NK-92 (cell line): ENCODE measurements around the gene FOXQ1.
"Not testable (repeated sequence)": the region's sequence is repeated elsewhere in the genome, so short reads cannot be mapped to it uniquely, and the experiment has no call there.

Experiments
- DNase-seq: peaks from one replicate; lab custom pipeline; 2025; ENCODE audit not compliant: unreplicated experiment; lab: John Stamatoyannopoulos, UW

FOXQ1 gene

DNA sequence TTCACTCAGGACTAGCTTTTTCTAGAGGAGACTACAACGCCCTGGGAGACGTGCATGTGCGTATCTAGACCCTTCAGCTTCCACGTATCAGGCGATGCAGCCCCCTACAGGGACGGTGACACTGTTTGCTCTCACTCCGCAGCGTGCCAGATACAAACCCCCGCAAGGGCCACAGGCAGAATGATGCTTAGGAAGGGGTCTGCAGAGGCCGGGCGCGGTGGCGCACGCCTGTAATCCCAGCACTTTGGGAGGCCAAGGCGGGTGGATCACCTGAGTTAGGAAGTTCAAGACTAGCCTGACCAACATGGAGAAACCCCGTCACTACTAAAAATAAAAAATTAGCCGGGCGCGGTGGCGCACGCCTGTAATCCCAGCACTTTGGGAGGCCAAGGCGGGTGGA, 6.7 kb downstream of the FOXQ1 start:
- DNase-seq, result not testable (repeated sequence)

DNA sequence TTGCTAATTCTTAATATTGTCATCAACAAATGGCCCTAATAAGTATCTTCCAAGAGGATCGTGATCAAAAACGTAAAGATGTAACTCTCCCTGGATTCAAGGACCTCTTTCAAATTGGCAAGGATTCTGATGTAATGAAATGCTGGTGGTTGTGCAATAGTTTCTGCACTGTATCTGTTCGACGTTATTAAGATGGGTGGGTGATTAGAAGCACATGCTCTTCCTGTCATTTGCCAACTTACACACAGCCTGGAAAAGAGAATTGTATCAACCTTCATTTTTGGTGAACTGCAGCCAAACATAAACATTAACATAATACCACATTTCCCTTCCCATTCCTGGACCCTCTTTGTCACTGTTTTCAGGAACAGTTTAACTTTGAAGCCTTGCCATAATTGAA, 9.8 kb downstream of the FOXQ1 start:
- DNase-seq, result no peak

GRCh38 chr6:1322156-1322555, 10.3 kb downstream of the FOXQ1 start:
- no peak for DNase-seq

- DNase-seq, result no peak
Observed at GRCh38 chr6:1322696-1323219, 10.9 kb downstream of the FOXQ1 start.

GRCh38 chr6:1324936-1325335, 13.0 kb downstream of the FOXQ1 start:
- no peak for DNase-seq

DNA sequence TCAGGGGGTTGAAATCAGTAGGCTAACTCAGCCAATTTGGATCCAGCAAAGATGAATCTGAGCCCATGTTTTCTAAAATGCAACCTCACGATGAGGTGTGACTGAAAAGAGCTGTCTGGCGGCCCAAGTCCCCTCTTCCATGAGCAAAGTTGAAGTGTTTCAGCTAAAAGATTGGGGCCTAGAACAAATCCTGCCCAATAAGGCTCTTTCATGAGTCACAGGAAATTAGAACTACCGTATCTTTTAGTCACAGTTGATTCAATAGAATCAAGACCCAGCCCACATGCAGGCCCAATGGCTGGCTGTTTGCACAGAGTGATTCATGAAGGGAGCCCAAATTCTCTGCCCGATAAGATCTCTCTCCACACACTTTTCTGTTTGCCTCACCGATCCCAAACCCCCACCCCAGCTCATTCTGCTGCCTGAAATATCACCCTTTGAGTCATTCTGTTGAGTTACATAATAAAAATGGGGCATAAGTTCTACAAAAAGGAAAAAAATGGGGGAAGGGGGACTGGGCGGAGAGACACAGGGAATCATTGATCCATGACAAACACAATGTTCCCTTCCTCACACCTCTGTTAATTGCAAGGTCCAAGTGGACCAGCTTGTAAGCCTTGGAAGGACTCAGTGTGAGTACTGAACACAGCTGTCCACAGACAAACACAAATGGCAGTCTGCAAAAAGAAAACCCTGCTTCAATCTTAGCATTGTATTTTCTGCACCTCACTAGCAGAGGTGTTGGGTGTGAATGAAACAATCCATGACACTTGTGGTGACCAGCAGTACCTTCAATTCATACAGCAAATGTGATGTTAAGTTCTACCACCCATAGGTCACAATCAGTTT, 13.8 kb downstream of the FOXQ1 start:
- DNase-seq, result no peak

DNA sequence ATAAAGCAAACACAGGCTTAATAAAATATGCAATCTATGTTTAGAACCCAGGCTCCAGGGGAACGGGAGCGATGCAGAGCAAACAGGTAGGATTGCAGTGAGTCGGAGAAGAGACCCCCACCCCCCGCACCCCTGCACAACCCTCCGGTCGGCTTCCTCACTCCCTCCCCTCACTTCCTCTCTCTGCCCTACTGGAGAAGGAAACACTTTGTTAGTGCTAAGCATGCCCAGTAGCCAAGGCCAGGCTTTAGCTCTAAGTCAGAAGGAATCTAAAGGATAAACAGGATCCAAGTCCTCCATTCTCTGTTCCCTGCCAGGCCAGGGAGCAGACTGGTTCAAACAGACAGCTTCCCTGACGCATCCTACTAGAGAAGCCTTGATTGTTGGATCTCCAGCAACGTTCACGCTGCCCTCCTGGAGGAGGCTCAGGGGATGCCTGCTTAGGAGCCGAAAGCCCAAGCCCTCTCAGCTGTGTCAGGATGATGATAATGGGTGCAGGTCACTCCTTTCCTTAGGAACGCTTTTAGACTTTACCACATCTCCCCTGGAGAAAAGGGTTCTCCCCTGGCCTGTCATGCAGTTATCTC, 14.7 kb downstream of the FOXQ1 start:
- no peak for DNase-seq

GRCh38 chr6:1327630-1328029, 15.7 kb downstream of the FOXQ1 start:
- DNase-seq, result no peak

DNA sequence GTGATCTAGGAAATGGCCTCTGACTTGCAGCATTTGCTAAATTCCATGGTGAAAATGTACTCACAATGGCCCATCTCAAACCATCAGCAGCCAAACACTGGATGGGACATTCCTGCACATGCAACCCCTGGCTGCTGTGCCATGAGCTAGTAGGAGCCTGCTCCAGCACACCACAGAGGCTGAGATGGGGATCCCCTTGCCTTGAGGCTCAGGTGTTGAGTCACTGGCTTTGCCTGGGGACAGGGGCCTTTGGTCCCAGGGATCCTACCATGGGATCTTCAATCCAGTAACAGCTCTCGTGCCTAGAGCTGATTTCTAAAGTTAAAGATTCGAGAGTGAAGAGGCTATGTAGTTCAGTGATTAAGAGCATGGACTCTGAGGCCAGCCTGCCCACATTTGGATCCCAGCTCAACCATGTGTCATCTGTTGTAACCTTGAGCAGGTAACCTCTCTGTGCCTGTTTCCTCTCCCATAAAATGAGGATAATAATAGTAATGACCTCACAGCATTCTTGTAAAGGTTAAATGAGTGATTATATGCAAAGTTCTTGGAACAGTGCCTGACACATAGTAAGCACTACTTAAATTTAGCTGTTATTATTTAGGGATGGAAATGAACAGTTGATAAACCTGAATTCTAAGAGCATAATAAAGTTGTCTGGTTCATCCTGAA, 16.4 kb downstream of the FOXQ1 start:
- no peak for DNase-seq

DNA sequence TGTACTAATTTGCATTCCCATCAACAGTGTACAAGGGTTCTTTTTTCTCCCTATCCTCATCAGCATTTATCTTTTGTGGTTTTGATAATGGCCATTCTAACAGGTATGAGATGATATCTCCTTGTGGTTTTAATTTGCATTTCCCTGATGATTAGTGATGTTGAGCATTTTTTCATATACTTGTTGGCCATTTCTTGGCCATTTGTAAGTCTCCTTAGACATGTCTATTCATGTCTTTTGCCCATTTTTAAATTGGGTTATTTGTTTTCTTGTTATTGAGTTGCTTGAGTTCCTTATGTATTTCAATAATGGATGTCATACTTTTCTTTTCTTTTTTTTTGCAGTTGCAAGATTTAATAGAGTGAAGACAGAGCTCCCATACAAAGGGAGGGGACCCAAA, 17.8 kb downstream of the FOXQ1 start:
- no peak for DNase-seq

GRCh38 chr6:1334684-1335083, 22.8 kb downstream of the FOXQ1 start:
- DNase-seq, result no peak

DNA sequence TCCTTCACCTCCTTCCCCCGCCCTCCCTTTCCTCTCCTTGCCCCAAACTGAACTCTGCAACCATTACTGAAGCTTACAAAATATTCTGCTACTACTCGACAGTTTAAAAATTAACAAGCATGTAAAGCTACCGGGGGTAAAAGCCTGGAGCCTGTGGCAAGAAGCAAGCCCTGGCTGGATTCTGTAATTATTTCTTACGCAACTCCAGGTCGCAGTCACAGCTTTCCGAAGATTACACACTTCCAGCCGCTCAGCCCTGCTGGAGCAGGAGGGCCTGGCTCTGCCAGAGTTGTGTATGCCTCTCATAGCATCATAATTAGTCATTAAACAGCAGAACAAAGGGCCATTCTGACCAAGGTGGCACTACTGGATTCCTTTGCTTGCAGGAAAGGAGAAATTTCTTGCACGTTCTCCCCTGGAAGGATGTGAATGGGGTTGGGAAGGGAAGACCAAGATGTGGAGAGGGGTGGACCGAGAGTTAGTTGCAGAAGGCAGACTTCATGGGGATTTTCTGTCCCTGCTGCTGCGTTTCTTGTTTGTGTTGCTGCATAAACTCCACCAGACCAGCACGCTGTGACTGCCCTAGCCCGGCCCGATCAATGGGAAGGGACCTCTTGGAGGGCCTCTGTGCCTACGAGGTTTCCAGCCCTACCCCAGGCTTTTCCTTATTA, 23.6 kb downstream of the FOXQ1 start:
- no peak for DNase-seq

DNA sequence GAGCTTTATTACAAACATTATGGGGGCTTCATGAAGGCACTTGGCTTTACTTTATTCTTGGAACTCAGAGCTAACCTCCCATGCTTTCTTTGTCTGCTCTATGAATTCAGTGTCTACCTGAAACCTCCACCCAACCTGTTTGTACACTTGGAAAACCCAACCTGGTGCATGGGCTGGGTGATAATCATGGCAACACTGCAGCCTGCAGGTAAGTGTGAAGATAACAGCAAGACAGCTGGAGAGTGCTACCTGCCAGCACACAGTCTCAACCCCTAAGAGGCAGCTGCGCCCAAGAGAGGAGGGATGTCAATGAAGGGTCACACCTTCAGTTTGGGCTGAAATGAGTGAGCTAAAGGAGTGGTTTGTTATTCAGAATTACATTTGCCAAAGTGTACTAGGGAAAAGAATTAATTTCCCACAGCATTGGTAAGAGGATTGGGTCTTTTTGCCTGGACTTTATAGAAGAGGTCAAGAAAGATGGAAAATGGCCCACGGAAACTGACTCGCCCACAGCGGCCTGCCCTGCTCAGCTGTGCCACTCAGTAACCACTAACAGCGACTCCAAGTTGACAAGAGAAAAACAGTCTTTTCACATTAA, 24.4 kb downstream of the FOXQ1 start:
- no peak for DNase-seq

GRCh38 chr6:1337791-1338190, 25.9 kb downstream of the FOXQ1 start:
- DNase-seq, result no peak

- DNase-seq, result no peak
Observed at GRCh38 chr6:1346101-1346500, 34.2 kb downstream of the FOXQ1 start.

DNA sequence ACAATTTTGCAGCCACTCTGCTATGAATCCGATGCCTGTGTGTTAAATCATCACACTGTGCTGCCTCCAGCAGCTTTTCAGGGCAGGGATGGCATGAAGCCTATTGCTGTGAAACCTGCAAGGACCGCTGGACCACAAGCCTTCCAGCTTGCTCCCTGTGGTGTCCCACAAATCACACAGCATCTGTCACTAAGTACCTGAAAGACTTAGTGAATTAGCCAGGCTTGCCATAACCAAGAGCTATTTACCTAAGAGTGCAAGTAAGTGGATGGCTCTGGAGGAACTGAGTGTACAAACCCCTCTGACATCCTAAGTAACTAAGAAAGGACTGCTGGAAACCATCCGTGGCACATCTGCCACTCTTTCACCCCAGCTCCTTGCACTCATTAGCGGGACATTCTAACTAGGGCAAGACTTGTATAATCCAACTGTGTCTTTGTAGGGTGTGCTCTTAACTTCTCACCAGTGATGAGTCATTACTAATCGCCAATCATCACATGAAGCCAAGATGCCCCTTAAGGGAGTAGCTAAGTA, 34.7 kb downstream of the FOXQ1 start:
- DNase-seq, result no peak

DNA sequence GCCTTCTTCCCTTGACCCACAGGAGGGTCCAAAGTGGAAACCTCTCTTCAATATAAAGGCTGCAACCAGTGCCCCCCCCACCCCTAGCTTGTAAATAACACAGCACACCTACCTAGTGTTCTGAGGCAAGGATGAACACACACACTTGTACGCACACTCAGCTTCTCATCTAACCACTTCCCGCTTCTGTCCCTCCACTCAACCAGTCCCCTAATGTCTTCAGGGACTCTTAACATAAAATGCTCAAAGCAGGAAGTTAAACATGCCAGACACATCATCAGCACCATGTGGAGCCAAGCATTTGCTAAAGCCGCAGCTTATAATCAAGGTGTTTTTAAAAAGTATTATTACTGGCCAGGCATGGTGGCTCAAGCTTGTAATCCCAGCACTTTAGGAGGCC, 35.3 kb downstream of the FOXQ1 start:
- DNase-seq, result no peak

- DNase-seq, result no peak
Observed at GRCh38 chr6:1348675-1349074, 36.8 kb downstream of the FOXQ1 start.

DNA sequence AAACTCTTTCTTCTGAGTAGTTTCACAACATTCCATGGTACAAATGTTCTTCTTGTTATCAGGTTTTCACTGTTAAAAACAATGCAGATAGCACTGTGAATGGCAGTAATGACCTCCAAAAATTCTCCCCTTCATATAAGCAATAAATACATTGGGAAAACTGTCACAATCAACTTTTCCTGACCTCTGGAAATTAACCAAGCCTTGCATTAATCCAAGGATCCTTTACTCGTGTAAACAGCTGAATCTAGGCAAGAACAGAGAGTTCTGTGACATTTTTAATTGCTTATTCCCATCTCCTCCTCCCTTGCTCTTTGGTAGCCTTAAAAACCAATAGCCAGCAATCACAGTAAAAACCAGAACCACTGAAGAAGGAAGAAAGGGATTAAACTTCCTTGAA, 37.8 kb downstream of the FOXQ1 start:
- DNase-seq, result no peak

- no peak for DNase-seq
Observed at GRCh38 chr6:1351381-1352008, 39.6 kb downstream of the FOXQ1 start.
